HT-29 (cell line): ENCODE results near the gene PAWR. TPM values are rescaled to one million over a fixed set of nuclear protein-coding genes. Genes with fewer than 3 reads are reported as not detected.
"Not testable (repeated sequence)": the region's sequence is repeated elsewhere in the genome, so short reads cannot be mapped to it uniquely, and the experiment has no call there.

Experiments
- DNase-seq: peaks from one replicate; pipeline ENCODE4 v3.0.0-alpha.2; 2015; ENCODE audit warnings: low spot score
- total RNA-seq: library from RNA; depleted of rRNA; stranded (reverse); fragments of >200 nt; shearing (Covaris generic); gene quantifications from 2 replicates; pipeline ENCODE4 v1.2.3, GENCODE V29; 2014

PAWR gene
- total RNA-seq, 1 experiment from 2014 or later: 255 TPM

- peak; percentile 42 for DNase-seq
Measured at GRCh38 chr12:79686171-79686570, 4.6 kb downstream of the PAWR start.

GRCh38 chr12:79685068-79685467 lies 5.7 kb downstream of the PAWR start:
- peak; percentile 66 for DNase-seq

- DNase-seq: not testable (repeated sequence)
Measured at GRCh38 chr12:79684338-79684737, 6.4 kb downstream of the PAWR start.

DNA sequence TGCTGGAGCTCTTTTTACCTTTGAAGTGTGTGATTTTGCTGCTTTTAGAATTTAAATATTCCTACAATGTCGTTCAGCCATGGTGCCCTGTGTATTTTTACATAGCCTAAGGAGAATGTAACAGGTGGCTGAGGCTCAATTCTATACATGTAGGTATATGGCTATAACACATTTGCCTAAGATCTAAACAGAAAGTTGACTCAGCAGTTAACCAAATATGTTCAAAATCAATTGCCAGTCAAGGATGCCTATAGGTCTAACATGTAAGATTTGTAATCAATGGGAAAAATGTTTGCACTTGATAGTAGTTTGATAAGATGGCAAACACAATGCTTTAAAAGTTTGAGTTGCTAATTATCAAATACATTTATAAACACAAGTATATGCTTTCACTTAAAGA lies 8.2 kb downstream of the PAWR start:
- DNase-seq: no peak

GRCh38 chr12:79681008-79681590 lies 9.7 kb downstream of the PAWR start:
- no peak for DNase-seq

- DNase-seq: no peak
Measured at GRCh38 chr12:79680051-79680450, 10.7 kb downstream of the PAWR start.

DNA sequence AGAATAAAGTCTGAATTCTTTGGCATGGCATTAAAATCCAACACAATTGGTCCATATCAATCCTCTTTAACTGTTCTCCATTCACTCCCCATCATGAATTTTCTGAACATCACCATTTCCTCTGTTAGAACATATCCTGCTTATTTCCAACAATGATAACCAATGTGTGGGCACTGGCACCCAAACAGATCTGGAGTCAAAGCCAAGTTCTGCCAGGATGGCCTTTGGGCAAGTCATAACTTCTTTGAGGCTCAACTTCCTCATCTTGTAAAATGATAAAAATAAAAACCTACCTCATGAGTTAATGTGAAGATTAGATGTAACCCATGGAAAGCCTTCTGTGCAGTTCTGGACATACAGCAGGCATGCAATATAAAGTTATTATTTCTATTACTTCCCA lies 12.5 kb downstream of the PAWR start:
- no peak for DNase-seq

- DNase-seq: no peak
Measured at GRCh38 chr12:79677672-79678071, 13.1 kb downstream of the PAWR start.

- DNase-seq: no peak
Measured at GRCh38 chr12:79676579-79676978, 14.2 kb downstream of the PAWR start.

GRCh38 chr12:79674629-79675028 lies 16.1 kb downstream of the PAWR start:
- DNase-seq: no peak

DNA sequence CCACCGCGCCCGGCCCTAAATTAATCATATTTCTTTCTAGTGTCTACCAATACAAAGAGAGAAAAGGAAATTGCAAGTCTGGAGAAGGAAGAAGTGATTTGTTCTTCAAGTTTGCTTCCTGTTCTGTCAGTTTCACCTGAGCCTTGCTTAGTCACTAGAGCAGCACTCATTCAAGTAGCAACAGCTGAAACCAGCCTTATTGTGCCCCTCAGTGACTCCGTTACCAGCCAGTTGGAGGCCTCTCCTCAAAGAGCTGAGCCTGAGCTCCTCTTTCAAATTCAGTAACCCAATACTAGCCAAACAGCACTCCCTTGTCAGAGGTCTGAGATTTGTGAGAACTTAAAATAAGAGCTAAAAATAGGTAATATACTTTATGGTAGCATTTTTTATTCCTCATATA lies 17.4 kb downstream of the PAWR start:
- no peak for DNase-seq

DNA sequence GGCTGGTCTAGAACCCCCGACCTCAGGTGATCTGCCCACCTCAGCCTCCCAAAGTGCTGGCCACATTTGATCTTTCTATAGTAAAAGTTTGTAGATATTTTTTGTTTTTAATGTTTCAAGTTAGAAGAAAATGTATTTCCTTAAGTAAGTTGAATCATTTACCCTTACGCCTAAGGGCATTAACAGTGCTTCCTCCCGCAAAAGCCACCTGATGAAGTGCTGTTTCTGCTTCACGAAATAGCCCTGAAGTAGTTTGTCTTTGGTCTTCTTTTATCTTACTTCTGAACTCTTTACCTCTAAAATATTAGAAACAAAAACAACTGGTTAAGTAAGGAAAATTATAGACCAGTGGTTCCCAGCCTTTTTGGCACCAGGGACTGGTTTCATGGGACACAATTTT lies 22.7 kb downstream of the PAWR start:
- DNase-seq: no peak

GRCh38 chr12:79665212-79665887 lies 25.4 kb downstream of the PAWR start:
- DNase-seq: no peak

DNA sequence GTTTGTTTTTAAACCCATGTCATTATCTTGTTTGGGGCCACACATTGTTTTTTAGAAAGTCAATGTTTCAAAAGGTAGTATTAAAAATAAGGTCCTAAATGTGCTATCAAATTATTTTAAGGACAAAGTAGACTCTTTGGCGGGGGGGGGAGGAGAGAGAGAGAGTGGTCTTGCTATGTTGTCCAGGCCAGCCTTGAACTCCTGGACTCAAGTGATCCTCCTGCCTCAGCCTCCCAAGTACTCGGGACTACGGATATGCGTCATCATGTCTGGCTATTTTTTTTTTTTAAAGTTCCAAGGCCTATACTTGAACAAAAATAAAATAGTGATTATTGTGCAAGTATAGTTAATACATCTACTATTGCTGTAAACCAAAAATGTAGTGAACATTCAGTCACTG lies 26.2 kb downstream of the PAWR start:
- no peak for DNase-seq

DNA sequence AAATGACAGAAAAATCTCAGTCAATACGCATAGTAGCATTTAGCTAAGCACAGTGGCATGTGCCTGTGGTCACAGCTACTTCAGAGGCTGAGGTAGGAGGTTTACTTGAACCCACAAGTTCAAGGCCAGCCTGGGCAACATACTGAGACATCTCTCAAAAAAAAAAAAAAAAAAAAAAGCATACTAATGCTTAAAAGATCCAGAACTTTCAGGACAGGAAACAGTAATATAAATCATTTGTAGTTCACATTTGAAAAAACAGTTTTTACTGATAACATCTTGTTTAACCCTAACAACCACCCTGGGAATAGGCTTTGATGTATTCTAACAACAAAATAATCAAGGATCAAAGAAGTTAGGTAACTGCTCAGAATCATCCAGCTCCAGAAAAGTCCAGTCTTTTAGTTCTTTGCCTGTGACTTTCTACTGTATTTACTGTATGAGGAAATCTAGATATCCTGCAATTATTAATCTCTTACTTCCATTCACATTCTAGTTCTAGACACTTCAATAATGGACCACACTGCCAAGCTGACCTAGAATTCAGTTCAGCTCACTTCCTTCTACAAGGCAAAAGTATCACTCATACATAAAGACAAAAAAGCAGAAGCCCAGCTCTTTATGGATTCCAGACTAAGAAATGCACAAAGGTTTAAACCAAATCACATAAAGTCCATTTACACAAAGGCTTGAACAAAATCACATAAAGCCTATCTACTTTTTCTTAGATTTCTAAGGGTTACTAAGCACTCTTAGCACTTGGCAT lies 28.5 kb downstream of the PAWR start:
- no peak for DNase-seq

DNA sequence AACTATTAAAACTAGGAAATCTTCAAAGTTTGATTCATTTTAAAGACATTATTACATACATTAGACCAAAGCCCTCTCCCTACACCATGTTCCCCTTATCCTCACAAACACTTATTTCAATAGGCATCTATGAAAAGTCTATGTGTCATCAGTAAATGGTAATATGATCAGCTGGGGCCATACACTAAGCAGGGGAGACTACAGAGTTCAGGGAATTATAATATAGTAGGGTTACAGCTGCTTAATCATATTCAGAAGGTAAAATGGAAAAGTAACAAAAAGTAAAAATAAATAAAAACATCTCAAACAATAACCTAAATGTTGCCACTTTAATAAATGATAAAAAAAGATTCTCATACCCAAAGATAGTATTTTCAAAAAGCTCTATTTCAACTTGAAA lies 29.1 kb downstream of the PAWR start:
- DNase-seq: no peak

GRCh38 chr12:79659961-79660431 lies 30.8 kb downstream of the PAWR start:
- DNase-seq: peak; percentile 58

- DNase-seq: no peak
Measured at GRCh38 chr12:79658221-79658620, 32.5 kb downstream of the PAWR start.

DNA sequence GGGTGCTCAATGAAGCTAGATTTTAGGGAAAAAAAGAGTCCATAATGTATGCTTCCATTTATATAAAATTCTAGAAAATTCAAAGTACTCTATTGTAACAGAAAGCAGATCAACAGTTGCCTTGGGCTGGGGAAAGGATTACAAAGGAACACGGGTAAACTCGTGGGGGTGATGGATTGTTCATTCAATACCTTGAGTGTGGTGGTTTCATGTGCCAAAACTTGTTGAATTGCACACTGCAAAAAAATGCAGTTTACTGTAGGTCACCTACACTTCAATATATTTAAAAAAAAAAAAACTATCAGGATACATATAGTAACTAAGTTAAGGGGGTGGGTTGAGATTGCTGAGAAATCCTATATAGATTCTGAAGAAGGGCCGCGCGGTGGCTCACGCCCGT lies 33.6 kb downstream of the PAWR start:
- no peak for DNase-seq

- DNase-seq: no peak
Measured at GRCh38 chr12:79655036-79655435, 35.7 kb downstream of the PAWR start.

- DNase-seq: no peak
Measured at GRCh38 chr12:79652521-79652920, 38.2 kb downstream of the PAWR start.

DNA sequence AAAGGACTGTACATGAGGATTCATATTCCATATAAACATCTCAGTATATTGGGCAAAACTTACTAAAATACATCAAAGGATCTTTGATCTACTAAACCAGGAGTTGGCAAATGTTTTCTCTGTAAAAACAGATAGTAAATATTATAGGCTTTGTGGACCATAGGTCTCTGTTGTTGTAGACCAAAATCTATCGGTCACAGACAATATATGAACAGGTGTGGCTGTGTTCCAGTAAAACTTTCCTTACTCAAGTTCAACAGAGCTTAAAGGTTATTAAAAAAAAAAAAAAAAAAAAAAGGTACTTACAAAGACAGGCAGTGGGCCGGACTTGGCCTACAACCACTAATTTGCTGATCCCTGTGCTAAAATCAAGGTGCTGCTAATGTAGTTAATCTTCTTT lies 40.3 kb downstream of the PAWR start:
- no peak for DNase-seq

DNA sequence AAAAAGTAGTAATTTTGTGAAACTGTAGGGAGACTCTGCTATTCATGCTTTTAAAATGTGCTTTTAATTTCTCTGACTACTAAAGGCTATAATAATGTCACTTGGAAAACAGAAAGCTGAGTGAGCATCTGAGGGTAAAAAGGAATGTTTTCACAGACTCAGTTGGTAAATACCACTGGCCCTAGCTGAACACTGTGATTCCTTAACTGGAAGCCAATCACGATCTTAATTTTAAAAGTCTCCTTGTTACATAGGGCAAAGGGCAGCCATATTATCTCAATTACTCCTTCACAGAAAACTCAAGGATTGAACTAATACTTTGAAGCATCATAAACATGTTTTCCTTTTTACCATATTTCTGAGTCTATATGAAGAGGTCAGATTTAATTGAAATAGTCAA lies 41.9 kb downstream of the PAWR start:
- no peak for DNase-seq
